ENCODE measurements around the gene PDK4.

PDK4 gene

DNA sequence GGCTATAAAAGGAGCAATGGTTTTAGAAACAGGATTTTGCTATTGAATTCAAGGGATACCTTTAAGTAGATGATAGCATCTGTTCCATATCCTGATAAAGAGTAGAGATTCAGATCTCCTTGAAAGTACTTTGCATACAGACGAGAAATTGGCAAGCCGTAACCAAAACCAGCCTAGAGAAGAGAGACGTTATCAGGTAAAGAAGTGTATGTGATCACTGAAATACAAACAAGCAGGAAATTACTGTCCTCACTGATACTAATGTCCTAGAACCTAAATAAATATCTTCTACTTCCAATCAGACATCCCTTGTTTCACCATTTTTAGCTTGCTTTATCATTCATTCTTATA lies 9.4 kb downstream of the PDK4 start:
- Histone ChIP-seq H3K27me3 (ENCODE audit: insufficient read depth, low read length, poor library complexity) (no peaks in the 10 kb centered on the region), H3K4me2 (ENCODE audit: insufficient read depth, low read length) (no peak overlapping the region), H3K36me3 (ENCODE audit: insufficient read depth, low read length) (no peaks in the 10 kb centered on the region), H3K79me2 (ENCODE audit: insufficient read depth, low read length) (no peaks in the 10 kb centered on the region), H2AFZ (ENCODE audit: low read depth, low read length) (no peak overlapping the region), H3K9ac (ENCODE audit: low read depth, low read length) (no peak overlapping the region), H3K9me3 (ENCODE audit: insufficient read depth, low read length, severe bottlenecking) (no peaks in the 10 kb centered on the region), H3K4me1 (ENCODE audit: insufficient read depth, low read length) (no peaks in the 10 kb centered on the region), H3K27ac (ENCODE audit: low read length) (no peak overlapping the region), H3K4me3 (ENCODE audit: low read depth in 1 of 2, low read length in 2 of 2) (no peak overlapping the region), H4K20me1 (ENCODE audit: insufficient read depth, low read length) (no peaks in the 10 kb centered on the region)
- no peak for ATAC-seq (ENCODE audit: insufficient read depth, low read depth)
- TF ChIP-seq EZH2 (IDR thresholded peaks at IDR 0.05; ENCODE audit: borderline replicate concordance, low read depth, low read length, severe bottlenecking), result no peak
- TF ChIP-seq, protein P1, sequence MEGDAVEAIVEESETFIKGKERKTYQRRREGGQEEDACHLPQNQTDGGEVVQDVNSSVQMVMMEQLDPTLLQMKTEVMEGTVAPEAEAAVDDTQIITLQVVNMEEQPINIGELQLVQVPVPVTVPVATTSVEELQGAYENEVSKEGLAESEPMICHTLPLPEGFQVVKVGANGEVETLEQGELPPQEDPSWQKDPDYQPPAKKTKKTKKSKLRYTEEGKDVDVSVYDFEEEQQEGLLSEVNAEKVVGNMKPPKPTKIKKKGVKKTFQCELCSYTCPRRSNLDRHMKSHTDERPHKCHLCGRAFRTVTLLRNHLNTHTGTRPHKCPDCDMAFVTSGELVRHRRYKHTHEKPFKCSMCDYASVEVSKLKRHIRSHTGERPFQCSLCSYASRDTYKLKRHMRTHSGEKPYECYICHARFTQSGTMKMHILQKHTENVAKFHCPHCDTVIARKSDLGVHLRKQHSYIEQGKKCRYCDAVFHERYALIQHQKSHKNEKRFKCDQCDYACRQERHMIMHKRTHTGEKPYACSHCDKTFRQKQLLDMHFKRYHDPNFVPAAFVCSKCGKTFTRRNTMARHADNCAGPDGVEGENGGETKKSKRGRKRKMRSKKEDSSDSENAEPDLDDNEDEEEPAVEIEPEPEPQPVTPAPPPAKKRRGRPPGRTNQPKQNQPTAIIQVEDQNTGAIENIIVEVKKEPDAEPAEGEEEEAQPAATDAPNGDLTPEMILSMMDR (IDR thresholded peaks at IDR 0.05; ENCODE audit: borderline replicate concordance, extremely low read depth, low read length, poor library complexity, severe bottlenecking), result no peak
- DNase-seq, result no peak

DNA sequence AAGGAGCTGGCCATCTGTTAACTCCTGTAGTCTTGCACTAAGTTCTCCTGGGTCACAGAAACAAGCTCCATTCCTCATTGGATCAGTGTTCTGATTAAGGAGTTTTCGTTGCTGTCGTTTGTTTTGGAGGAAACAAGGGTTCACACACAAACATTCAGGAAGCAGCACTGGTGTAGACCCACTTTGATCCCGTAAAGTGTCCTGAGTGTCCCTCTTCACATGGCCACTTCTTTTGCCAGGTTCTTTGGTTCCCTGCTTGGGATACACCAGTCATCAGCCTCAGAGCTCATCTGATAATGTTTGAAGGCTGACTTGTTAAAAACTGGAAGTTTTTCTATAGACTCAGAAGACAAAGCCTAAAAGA lies 10.9 kb downstream of the PDK4 start:
- H3K36me3 ChIP-seq (ENCODE audit: insufficient read depth, low read length), result no peaks in the 10 kb centered on the region
- no peak overlapping the region for H3K27ac ChIP-seq (ENCODE audit: low read length)
- TF ChIP-seq, protein P1 (IDR thresholded peaks at IDR 0.05; ENCODE audit: borderline replicate concordance, extremely low read depth, low read length, poor library complexity, severe bottlenecking), result no peak
- no peak for TF ChIP-seq EZH2 (IDR thresholded peaks at IDR 0.05; ENCODE audit: borderline replicate concordance, low read depth, low read length, severe bottlenecking)
- no peaks in the 10 kb centered on the region for H3K9me3 ChIP-seq (ENCODE audit: insufficient read depth, low read length, severe bottlenecking)
- no peak overlapping the region for H2AFZ ChIP-seq (ENCODE audit: low read depth, low read length)
- no peaks in the 10 kb centered on the region for H4K20me1 ChIP-seq (ENCODE audit: insufficient read depth, low read length)
- no peaks in the 10 kb centered on the region for H3K4me1 ChIP-seq (ENCODE audit: insufficient read depth, low read length)
- ATAC-seq (ENCODE audit: insufficient read depth, low read depth), result no peak
- no peaks in the 10 kb centered on the region for H3K27me3 ChIP-seq (ENCODE audit: insufficient read depth, low read length, poor library complexity)
- H3K9ac ChIP-seq (ENCODE audit: low read depth, low read length), result no peak overlapping the region
- H3K4me2 ChIP-seq (ENCODE audit: insufficient read depth, low read length), result no peak overlapping the region
- no peak overlapping the region for H3K4me3 ChIP-seq (ENCODE audit: low read depth in 1 of 2, low read length in 2 of 2)
- DNase-seq, result no peak
- H3K79me2 ChIP-seq (ENCODE audit: insufficient read depth, low read length), result no peaks in the 10 kb centered on the region

DNA sequence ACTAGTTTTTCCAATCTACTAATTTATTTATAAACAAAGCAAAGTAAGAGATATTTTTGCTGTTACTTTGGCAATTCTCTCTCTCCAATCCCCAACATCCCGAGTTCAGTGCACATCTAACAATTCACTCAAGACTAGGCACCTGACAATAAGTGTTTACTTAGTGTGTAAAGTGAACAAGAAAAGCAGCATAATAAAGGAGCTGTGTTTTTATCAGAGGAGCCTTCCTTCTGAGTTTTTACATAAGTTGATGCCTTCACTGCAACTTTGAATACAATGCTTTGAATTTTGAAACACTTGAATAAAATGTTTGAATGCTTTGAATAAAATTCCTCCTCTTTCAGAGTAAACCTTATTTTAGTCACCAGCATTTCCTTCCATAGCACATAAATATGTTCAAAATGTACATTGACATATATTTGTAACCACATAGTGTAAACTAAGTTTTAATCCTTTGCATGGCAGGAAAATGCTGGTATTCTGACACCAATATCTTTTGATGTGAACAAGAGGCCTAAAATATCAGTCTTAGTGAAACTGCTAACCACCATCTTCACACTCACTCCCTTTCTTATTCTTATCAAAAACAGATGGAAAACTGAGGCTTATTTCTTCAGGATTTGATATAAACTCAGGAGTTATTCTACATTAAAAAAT lies 11.4 kb downstream of the PDK4 start:
- Histone ChIP-seq H3K9me3 (ENCODE audit: insufficient read depth, low read length, severe bottlenecking) (no peaks in the 10 kb centered on the region), H3K27ac (ENCODE audit: low read length) (no peak overlapping the region), H3K79me2 (ENCODE audit: insufficient read depth, low read length) (no peaks in the 10 kb centered on the region), H3K4me3 (ENCODE audit: low read depth in 1 of 2, low read length in 2 of 2) (no peak overlapping the region), H3K9ac (ENCODE audit: low read depth, low read length) (no peak overlapping the region), H3K27me3 (ENCODE audit: insufficient read depth, low read length, poor library complexity) (no peaks in the 10 kb centered on the region), H4K20me1 (ENCODE audit: insufficient read depth, low read length) (no peaks in the 10 kb centered on the region), H3K36me3 (ENCODE audit: insufficient read depth, low read length) (no peaks in the 10 kb centered on the region), H2AFZ (ENCODE audit: low read depth, low read length) (no peak overlapping the region), H3K4me2 (ENCODE audit: insufficient read depth, low read length) (no peak overlapping the region), H3K4me1 (ENCODE audit: insufficient read depth, low read length) (no peaks in the 10 kb centered on the region)
- no peak for TF ChIP-seq EZH2 (IDR thresholded peaks at IDR 0.05; ENCODE audit: borderline replicate concordance, low read depth, low read length, severe bottlenecking)
- TF ChIP-seq, protein P1 (IDR thresholded peaks at IDR 0.05; ENCODE audit: borderline replicate concordance, extremely low read depth, low read length, poor library complexity, severe bottlenecking), result no peak
- no peak for ATAC-seq (ENCODE audit: insufficient read depth, low read depth)
- no peak for DNase-seq
